NCI-H1417 treated with DMSO at 0.1 percent for 48 hours (cell line): ENCODE measurements around the gene PPFIA1.

Experiments
- DNase-seq: peaks from one replicate; lab custom pipeline; 2025; lab: John Stamatoyannopoulos, UW

PPFIA1 gene

GRCh38 chr11:70432065-70432464 is 161.6 kb downstream of the PPFIA1 start:
- no peak for DNase-seq

- no peak for DNase-seq
These were observed 162.1 kb downstream of the PPFIA1 start for GRCh38 chr11:70432580-70432979.

- no peak for DNase-seq
These were observed 162.5 kb downstream of the PPFIA1 start for GRCh38 chr11:70433038-70433437.

DNA sequence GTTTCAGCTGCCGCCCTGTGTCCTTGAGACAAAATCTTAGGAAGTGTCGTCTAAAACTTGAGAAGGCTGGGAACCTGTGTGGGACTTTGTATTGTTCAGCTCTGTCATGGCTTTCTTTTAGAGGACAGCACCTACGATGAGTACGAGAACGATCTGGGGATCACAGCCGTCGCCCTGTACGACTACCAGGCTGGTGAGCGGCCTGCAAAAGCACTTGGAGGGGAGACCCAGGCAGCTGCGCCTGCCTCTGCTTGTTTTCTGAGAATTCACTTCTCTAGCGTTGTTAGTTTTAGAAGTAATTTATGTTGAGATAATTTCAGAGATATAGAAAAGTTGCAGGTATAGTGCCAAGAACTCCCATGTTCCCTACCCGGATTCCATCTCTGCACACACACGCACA is 163.0 kb downstream of the PPFIA1 start:
- DNase-seq: no peak
